Neural cell (in vitro differentiated cells): ENCODE measurements around the gene CTCF. TPM values are rescaled to one million over a fixed set of nuclear protein-coding genes. Genes with fewer than 3 reads are reported as not detected.

Source experiments
- H2AFZ ChIP-seq: fragments of 200-600, 300-800 bp; sonication (generic), shearing (Covaris generic); 2 replicates; pipeline ENCODE4 v1.6.0; 2014; ENCODE audit warnings: low read depth, mild to moderate bottlenecking, antibody characterized with exemption, low read length, moderate library complexity
- H3F3A ChIP-seq: fragments of 200-600 bp; shearing (Covaris generic); 2 replicates; pipeline ENCODE4 v1.6.1; 2016; ENCODE audit warnings: mild to moderate bottlenecking, moderate library complexity, mixed read lengths, antibody characterized with exemption, low read length; ENCODE audit not compliant: insufficient read depth, poor library complexity, severe bottlenecking
- H3K27ac ChIP-seq: fragments of 200-600, 300-800 bp; sonication (generic), shearing (Covaris generic); 2 replicates; pipeline ENCODE4 v1.5.1; 2014; ENCODE audit warnings: mild to moderate bottlenecking, low read length, moderate library complexity
- H3K27me3 ChIP-seq: fragments of 300-800, 200-600 bp; sonication (generic), shearing (Covaris generic); 2 replicates; pipeline ENCODE4 v1.6.0; 2014; ENCODE audit warnings: mild to moderate bottlenecking, low read depth, low read length, moderate library complexity; ENCODE audit not compliant: insufficient read depth
- H3K36me3 ChIP-seq: fragments of 300-800, 200-600 bp; sonication (generic), shearing (Covaris generic); 2 replicates; pipeline ENCODE4 v1.5.1; 2014; ENCODE audit warnings: mild to moderate bottlenecking, antibody characterized with exemption, low read length, moderate library complexity; ENCODE audit not compliant: insufficient read depth
- H3K4me2 ChIP-seq: fragments of 300-800, 200-600 bp; sonication (generic), shearing (Covaris generic); 2 replicates; pipeline ENCODE4 v1.6.0; 2014; ENCODE audit warnings: mild to moderate bottlenecking, low read length
- H3K4me3 ChIP-seq: fragments of 300-800, 200-600 bp; sonication (generic), shearing (Covaris generic); 2 replicates; pipeline ENCODE4 v1.5.1; 2014; ENCODE audit warnings: mild to moderate bottlenecking, low read length, moderate library complexity
- H3K79me2 ChIP-seq: fragments of 200-600 bp; shearing (Covaris generic); replicated peaks from 2 replicates; pipeline ENCODE4 v1.6.0; 2014; ENCODE audit warnings: mild to moderate bottlenecking, low read length, moderate library complexity; ENCODE audit not compliant: insufficient read depth
- H3K9ac ChIP-seq: fragments of 300-800, 200-600 bp; sonication (generic), shearing (Covaris generic); 2 replicates; pipeline ENCODE4 v1.6.1; 2016; ENCODE audit warnings: mild to moderate bottlenecking, low read length, mixed read lengths
- H3K9me2 ChIP-seq: fragments of 200-600 bp; shearing (Covaris generic); 2 replicates; pipeline ENCODE4 v1.6.1; 2016; ENCODE audit warnings: mild to moderate bottlenecking, low read length, mixed read lengths; ENCODE audit not compliant: insufficient read depth
- H3K9me3 ChIP-seq: fragments of 200-600, 300-800 bp; sonication (generic), shearing (Covaris generic); 2 replicates; pipeline ENCODE4 v1.6.1; 2016; ENCODE audit warnings: mild to moderate bottlenecking, mixed run types, low read length, moderate library complexity, mixed read lengths
- H4K20me1 ChIP-seq: fragments of 200-600 bp; shearing (Covaris generic); 2 replicates; pipeline ENCODE4 v1.6.1; 2016; ENCODE audit warnings: mild to moderate bottlenecking, mixed run types; ENCODE audit not compliant: insufficient read depth
- EP300 ChIP-seq: fragments of 450-650 bp; conservative IDR thresholded peaks from 2 replicates; pipeline ENCODE4 v1.6.1; 2014; ENCODE audit warnings: antibody characterized with exemption, mild to moderate bottlenecking, moderate library complexity; ENCODE audit not compliant: poor library complexity, severe bottlenecking
- EZH2 ChIP-seq: fragments of 200-600, 300-800 bp; shearing (Covaris generic), sonication (generic); IDR thresholded peaks from 2 replicates; pipeline ENCODE4 v1.6.1; 2014; ENCODE audit warnings: antibody characterized with exemption, low read length, borderline replicate concordance, mild to moderate bottlenecking; ENCODE audit not compliant: insufficient read depth, poor library complexity, severe bottlenecking
- MXI1 ChIP-seq: fragments of 450-650 bp; conservative IDR thresholded peaks from 2 replicates; pipeline ENCODE4 v1.6.1; 2014; ENCODE audit warnings: antibody characterized with exemption, mild to moderate bottlenecking; ENCODE audit not compliant: poor library complexity, severe bottlenecking
- POLR2AphosphoS5 ChIP-seq: IDR thresholded peaks from 2 replicates; pipeline ENCODE4 v1.6.1; 2012
- RAD21 ChIP-seq: fragments of 450-650 bp; conservative IDR thresholded peaks from 2 replicates; pipeline ENCODE4 v1.6.1; 2014; ENCODE audit warnings: antibody characterized with exemption, mild to moderate bottlenecking, moderate library complexity
- SMC3 ChIP-seq: fragments of 450-650 bp; conservative IDR thresholded peaks from 2 replicates; pipeline ENCODE4 v1.6.1; 2014; ENCODE audit warnings: antibody characterized with exemption, mild to moderate bottlenecking, moderate library complexity; ENCODE audit not compliant: poor library complexity
- TAF1 ChIP-seq: IDR thresholded peaks from 2 replicates; pipeline ENCODE4 v1.6.1; 2012; ENCODE audit warnings: low read depth
- polyA plus RNA-seq: library from polyadenylated mRNA; depleted of rRNA; stranded (reverse); fragments of >200 nt; gene quantifications from 2 replicates; pipeline ENCODE4 v1.2.3, GENCODE V29; 2014
- TF ChIP-seq, protein P1 (sequence below): IDR thresholded peaks from 2 replicates; pipeline ENCODE4 v1.6.1; 2012; ENCODE audit warnings: borderline replicate concordance
- TF ChIP-seq, protein P2 (sequence below): fragments of 450-650 bp; IDR thresholded peaks from 2 replicates; pipeline ENCODE4 v1.5.1; 2014; ENCODE audit warnings: antibody characterized with exemption, mild to moderate bottlenecking, moderate library complexity; ENCODE audit not compliant: poor library complexity, severe bottlenecking

Gene CTCF
- polyA plus RNA-seq, 1 donor from 2014 or later, result 42.8 TPM

DNA sequence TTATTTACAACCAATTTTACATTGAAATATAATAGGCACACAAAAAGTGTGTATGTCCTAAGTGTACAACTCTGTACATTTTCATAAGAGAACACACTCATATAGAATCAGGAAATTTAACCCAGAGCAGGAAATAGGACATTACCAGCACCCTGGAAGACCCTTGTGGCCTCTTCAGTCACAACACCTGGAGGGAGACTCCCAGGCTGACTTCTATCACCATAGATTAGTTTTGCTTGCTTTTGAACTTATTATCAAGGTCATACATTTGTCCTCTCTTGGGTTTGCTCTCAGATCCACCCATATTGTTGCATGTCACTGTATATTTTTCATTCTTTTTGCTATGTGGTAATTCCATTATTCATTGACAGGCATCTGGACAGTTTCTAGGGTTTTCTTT, 27.9 kb upstream of the CTCF start:
- H3K4me3 ChIP-seq, result no peak overlapping the region
- H3K4me2 ChIP-seq, result no peak overlapping the region
- peaks cover 22% of the 10 kb centered on the region for H3K79me2 ChIP-seq
- H3K9me2 ChIP-seq, result no peaks in the 10 kb centered on the region
- peaks cover 10% of the 10 kb centered on the region for H3K27me3 ChIP-seq
- H4K20me1 ChIP-seq, result peaks cover 8% of the 10 kb centered on the region
- H3F3A ChIP-seq, result no peaks in the 10 kb centered on the region
- no peak overlapping the region for H3K27ac ChIP-seq
- no peak for TF ChIP-seq RAD21
- no peak for TF ChIP-seq TAF1
- TF ChIP-seq EZH2, result no peak
- no peak for TF ChIP-seq EP300
- TF ChIP-seq POLR2AphosphoS5, result no peak
- no peak overlapping the region for H3K9ac ChIP-seq
- no peaks in the 10 kb centered on the region for H3K36me3 ChIP-seq
- H3K9me3 ChIP-seq, result no peaks in the 10 kb centered on the region
- H2AFZ ChIP-seq, result no peak overlapping the region

DNA sequence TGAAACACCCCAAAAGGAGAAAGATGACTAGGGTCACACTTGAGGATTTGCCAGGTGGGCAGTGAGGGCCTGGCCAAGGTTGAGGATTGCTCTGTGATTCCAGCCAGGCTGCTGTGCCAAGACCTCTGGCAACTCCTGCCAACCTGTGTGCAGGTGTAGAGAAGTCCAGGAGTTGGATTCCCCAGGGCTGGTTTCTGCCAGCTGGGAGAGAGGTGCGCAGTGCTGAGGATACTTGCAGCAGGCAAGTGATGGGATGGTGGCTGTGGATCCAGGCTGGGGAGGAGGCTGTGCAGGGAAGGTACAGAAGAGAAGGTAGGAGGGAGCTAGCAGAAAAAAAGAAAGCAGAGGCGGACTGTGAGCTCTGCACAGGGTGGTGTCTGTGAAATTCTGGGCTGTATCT, 27.1 kb upstream of the CTCF start:
- peaks cover 10% of the 10 kb centered on the region for H3K27me3 ChIP-seq
- TF ChIP-seq RAD21, result no peak
- TF ChIP-seq TAF1, result no peak
- no peak for TF ChIP-seq POLR2AphosphoS5
- no peak for TF ChIP-seq EZH2
- TF ChIP-seq SMC3, result no peak
- TF ChIP-seq, protein P1, sequence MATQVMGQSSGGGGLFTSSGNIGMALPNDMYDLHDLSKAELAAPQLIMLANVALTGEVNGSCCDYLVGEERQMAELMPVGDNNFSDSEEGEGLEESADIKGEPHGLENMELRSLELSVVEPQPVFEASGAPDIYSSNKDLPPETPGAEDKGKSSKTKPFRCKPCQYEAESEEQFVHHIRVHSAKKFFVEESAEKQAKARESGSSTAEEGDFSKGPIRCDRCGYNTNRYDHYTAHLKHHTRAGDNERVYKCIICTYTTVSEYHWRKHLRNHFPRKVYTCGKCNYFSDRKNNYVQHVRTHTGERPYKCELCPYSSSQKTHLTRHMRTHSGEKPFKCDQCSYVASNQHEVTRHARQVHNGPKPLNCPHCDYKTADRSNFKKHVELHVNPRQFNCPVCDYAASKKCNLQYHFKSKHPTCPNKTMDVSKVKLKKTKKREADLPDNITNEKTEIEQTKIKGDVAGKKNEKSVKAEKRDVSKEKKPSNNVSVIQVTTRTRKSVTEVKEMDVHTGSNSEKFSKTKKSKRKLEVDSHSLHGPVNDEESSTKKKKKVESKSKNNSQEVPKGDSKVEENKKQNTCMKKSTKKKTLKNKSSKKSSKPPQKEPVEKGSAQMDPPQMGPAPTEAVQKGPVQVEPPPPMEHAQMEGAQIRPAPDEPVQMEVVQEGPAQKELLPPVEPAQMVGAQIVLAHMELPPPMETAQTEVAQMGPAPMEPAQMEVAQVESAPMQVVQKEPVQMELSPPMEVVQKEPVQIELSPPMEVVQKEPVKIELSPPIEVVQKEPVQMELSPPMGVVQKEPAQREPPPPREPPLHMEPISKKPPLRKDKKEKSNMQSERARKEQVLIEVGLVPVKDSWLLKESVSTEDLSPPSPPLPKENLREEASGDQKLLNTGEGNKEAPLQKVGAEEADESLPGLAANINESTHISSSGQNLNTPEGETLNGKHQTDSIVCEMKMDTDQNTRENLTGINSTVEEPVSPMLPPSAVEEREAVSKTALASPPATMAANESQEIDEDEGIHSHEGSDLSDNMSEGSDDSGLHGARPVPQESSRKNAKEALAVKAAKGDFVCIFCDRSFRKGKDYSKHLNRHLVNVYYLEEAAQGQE, result no peak
- TF ChIP-seq, protein P2, sequence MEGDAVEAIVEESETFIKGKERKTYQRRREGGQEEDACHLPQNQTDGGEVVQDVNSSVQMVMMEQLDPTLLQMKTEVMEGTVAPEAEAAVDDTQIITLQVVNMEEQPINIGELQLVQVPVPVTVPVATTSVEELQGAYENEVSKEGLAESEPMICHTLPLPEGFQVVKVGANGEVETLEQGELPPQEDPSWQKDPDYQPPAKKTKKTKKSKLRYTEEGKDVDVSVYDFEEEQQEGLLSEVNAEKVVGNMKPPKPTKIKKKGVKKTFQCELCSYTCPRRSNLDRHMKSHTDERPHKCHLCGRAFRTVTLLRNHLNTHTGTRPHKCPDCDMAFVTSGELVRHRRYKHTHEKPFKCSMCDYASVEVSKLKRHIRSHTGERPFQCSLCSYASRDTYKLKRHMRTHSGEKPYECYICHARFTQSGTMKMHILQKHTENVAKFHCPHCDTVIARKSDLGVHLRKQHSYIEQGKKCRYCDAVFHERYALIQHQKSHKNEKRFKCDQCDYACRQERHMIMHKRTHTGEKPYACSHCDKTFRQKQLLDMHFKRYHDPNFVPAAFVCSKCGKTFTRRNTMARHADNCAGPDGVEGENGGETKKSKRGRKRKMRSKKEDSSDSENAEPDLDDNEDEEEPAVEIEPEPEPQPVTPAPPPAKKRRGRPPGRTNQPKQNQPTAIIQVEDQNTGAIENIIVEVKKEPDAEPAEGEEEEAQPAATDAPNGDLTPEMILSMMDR, result no peak
- TF ChIP-seq EP300, result no peak
- TF ChIP-seq MXI1, result no peak
- no peaks in the 10 kb centered on the region for H3K9me3 ChIP-seq
- H3K4me2 ChIP-seq, result no peak overlapping the region
- H3K9ac ChIP-seq, result no peak overlapping the region
- no peaks in the 10 kb centered on the region for H3K9me2 ChIP-seq
- H3K36me3 ChIP-seq, result no peaks in the 10 kb centered on the region
- H3K79me2 ChIP-seq, result peaks cover 17% of the 10 kb centered on the region
- H3K4me3 ChIP-seq, result no peak overlapping the region
- H2AFZ ChIP-seq, result no peak overlapping the region
- H3F3A ChIP-seq, result no peaks in the 10 kb centered on the region
- no peak overlapping the region for H3K27ac ChIP-seq
- H4K20me1 ChIP-seq, result peaks cover 8% of the 10 kb centered on the region

DNA sequence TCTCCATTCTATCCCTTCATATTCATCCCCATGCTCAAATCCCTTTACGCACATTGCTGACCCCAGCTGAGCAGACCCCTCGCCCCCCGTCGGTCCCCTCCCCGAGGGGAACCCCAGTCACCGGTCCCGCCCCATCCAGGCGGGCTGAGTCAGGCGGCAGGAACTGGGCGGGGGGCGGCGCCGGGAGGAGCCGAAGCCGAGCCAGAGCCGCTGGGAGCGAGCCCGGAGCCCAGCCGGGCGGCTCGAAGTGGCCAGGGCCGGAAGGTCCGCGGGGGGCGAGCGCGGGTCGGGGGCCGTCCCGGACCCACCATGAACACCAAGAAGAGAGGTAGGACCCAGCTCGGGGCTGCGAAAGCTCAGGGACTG, 25.1 kb upstream of the CTCF start:
- H3K4me3 ChIP-seq, result peak overlapping the region; percentile 65
- peaks cover 3% of the 10 kb centered on the region for H3K79me2 ChIP-seq
- H3K36me3 ChIP-seq, result no peaks in the 10 kb centered on the region
- H4K20me1 ChIP-seq, result peaks cover 8% of the 10 kb centered on the region
- H3K9ac ChIP-seq, result peak overlapping the region; percentile 52
- H3F3A ChIP-seq, result no peaks in the 10 kb centered on the region
- peaks cover 10% of the 10 kb centered on the region for H3K27me3 ChIP-seq
- no peaks in the 10 kb centered on the region for H3K9me2 ChIP-seq
- no peak overlapping the region for H3K27ac ChIP-seq
- H3K9me3 ChIP-seq, result no peaks in the 10 kb centered on the region
- H3K4me2 ChIP-seq, result peak overlapping the region; percentile 51
- no peak overlapping the region for H2AFZ ChIP-seq
- TF ChIP-seq POLR2AphosphoS5, result no peak
- TF ChIP-seq EP300, result no peak
- no peak for TF ChIP-seq MXI1
- no peak for TF ChIP-seq SMC3
- TF ChIP-seq TAF1, result no peak
- no peak for TF ChIP-seq RAD21
- TF ChIP-seq, protein P1, result no peak
- TF ChIP-seq, protein P2, result no peak
- no peak for TF ChIP-seq EZH2
